HG03460 (cell line): ENCODE data around the gene TBX4.

Source experiments
- ATAC-seq: cut with Tn5 transposase; IDR thresholded peaks from one replicate; pipeline ENCODE4 v1.9.1; 2021; ENCODE audit not compliant: unreplicated experiment

TBX4 gene

DNA sequence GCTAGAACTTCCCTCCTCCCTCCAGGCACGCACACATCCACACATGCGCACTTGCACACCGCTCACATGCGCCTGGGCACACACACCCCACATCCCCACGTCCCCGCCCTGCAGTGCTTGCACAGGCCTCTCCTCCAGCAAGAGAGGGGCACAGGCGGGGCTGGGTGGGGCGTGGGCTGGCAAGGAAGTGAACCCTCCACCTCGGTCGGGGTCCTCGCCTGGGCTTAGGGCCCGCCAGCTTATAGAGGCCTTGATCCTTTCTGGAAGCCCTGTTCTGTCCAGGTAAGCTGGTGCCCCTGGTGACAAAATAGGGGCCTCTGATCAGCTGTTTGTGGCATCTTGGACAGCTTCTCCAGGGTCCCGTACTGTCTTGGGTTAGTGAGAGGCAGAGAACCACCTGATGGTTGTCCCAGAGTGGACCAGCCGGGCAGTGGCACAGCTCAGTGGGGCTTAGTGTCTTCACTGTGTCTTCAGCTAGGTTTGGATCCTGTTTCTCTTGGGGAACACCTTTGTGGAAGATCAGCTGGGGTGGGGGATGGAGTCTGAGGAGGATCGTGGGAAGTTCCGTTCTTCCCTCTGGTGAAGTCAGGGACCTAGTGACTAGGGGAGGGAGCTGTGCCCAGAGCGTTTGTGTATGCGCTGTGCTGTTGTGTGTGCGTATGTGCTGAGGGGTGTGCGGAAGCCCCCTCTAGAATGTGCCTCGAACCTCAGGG is 12.1 kb downstream of the TBX4 start:
- no peak for ATAC-seq

DNA sequence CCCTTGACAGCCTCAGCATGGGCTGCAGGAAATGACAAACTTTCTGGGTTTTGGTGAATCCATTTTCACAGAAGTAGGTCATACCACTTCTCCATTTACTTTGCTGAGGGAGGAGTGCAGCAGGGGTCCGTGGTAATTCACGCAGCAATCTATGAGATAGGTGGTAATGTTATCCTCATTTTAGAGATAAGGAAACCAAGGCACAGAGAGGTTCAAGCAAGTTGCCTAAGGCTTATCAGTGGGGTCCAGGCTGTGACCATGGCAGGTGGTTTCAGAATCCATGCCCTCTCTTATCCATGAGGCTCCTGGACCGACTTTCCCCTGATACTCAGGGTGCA is 12.6 kb downstream of the TBX4 start:
- ATAC-seq: no peak

DNA sequence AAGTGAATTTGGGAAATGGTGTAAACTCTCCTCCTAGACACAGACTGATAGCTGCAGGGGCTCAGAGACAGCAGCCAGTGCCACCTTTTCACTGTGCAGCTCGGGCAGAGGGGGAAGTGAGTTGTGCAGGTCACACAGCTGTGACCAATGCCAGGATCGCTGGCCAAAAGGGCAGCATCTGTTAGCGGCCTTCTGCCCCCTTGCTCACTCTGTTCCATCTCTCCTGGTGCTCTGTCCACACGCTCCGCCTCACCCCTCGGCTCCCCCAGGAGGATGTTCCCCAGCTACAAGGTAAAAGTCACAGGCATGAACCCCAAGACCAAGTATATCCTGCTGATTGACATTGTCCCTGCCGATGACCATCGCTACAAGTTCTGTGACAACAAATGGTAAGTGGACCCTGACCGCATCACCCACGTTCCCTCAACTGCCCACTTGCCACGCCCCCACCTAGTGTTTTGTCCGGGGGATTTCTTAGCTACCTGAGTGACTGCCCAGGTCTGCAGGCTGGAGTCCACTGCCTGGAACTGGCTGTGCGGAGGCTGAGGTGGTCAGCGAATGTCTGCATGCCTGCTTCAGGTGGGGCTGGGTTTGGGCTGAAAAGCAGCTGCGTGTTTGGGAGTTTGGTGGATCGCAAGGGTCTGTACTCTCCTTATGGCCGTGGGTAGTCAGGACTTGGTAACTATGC is 13.5 kb downstream of the TBX4 start:
- no peak for ATAC-seq

DNA sequence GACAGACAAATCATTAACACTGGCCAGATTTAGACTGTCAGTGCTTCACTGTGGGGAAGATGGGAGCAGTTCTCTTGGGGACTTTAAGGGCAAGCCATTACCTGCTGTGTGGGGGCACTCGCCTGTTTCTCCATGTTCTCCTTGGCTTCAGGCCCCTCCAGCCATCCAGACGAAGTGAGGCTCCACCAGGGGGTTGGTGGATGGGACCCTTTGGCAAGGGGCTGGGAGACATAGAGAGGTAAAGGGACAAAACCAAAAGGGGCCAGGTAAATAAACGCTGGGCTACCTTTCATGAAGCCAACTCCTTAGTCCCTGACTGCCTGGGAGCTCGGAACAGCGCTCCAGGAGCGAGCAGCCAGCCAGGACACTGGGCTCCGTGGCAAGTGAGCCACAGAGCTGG is 14.0 kb downstream of the TBX4 start:
- ATAC-seq: no peak

DNA sequence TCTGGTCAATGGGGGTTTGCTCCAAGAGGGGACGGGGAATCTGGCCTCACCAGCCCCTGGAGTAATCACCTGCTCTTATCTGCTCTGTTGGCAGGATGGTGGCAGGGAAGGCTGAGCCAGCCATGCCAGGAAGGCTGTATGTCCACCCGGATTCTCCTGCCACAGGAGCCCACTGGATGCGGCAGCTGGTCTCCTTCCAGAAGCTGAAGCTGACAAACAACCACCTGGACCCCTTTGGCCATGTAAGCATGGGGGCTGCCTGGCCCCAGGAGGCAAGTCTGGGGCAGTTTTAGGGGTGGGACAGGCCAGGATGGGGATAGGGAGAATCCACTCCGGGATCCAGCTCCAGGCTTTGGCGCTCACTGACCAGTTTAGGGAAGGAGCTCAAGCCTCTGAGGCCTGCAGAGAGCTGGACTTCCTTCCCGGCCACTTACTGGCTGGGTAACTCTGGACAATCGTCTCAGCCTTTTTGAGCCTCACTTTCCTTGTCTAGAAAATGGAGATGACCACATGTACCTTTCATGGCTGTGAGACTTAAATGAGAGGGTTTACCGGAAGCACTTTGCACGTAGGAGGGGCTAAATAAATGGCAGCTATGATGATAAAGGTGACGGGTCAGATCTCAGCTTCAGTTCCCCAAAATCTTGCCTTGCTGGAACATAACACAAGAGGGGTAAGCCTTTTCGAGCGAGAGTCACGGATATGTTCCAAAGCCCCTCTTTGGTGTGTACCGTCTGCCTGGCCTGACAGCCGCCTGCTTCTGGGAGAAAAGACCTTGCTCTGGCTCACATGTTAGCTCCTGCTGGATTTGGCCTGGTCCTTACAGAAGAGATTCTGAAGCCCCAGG is 15.4 kb downstream of the TBX4 start:
- no peak for ATAC-seq

DNA sequence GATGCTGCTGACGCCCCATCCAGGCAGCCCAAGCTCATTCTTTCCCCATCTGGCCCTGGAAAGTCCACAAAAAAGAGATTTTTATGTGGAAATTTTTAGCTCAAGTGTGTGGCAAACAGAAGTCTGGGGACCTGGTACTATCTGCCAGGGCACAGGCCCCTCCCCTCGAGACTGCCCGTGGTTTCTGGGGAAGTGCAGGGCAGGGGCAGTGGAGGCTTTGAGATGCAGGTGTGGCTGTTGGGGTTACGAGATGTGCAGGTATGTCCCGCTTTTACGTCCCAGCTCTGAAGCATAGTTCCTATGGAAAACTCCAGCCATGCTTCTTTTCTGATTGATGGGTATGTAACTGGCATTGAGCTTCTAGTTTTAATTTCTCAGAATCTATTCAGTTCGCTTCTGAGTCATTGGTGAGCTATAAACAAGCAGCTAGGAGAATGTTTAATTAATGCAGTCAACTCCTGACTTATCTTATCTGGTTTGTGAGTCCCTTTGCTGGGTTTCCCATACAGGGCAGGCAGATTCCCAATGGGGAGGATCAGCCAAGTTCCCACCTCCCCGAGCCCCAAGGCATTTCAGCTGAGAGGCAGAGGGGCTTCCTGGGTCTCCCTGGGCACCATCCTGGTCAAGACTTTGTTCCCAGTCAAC is 16.2 kb downstream of the TBX4 start:
- no peak for ATAC-seq

DNA sequence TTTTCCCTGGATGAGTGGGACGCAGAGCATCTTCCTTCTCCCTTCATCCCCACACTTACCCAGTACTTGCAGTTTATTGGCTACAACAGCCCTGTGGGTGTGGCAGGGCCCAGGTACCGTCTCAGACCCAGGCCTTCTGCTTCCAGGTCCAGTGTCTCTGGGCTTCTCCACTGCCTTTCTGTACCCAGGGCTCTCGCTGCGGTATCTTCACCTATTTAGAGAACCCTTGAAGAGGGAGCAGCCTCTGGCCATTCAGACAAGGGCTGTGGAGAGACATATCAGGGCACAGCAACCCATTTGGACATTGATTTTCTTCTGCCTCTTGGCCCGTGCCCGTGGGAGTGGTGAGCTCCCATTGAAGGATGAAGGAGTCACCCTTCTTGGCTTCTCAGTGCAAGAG is 17.3 kb downstream of the TBX4 start:
- ATAC-seq: no peak

DNA sequence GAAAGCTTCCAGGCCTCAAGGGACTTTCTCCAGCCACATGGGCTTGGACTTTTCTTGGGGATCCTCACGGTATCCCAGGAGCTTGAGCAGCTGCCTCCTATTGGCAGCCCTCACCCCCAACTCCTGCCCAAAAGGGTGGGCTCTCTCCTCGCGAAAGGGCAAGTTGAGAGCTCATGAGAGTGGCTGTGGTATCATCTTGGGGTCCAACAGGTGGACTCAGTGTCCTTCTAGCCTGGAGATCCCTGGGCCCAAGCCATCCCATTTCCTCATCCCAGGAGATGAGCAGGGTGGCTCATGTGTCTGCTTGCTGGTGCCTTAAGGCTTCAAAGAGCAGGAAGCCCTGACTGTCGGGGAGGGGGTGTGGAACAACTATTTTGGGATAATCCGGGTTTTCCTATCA is 17.7 kb downstream of the TBX4 start:
- ATAC-seq: no peak

DNA sequence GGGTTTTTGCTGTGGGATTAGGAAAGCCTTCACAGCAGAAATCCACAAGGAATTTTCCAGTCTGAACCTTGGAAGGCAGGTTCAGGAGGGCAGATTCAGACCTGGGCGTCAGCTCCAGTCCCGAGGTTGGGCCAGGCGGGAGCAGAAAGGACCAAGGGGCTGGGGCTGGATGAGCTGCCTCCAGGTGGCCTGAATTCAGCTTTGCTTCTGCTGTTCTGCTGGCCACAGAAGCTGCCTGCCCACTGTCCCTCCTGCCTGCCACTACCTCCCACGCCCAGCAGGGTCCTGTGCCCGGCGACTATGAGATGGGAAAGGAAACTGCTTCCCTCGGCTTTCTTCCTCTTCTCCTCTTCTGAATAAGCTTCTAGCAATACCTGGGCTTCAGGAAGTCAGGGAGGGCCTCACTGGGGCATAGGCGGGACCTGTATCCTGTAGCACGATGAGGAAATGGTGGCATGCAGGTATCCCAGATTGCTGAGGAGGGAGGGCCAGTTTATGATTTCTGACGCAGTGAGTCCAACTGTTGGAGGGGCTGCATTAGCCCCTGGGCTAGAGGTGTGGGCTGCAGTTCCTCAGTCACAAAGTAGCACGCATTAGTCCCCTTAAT is 18.4 kb downstream of the TBX4 start:
- ATAC-seq: no peak

DNA sequence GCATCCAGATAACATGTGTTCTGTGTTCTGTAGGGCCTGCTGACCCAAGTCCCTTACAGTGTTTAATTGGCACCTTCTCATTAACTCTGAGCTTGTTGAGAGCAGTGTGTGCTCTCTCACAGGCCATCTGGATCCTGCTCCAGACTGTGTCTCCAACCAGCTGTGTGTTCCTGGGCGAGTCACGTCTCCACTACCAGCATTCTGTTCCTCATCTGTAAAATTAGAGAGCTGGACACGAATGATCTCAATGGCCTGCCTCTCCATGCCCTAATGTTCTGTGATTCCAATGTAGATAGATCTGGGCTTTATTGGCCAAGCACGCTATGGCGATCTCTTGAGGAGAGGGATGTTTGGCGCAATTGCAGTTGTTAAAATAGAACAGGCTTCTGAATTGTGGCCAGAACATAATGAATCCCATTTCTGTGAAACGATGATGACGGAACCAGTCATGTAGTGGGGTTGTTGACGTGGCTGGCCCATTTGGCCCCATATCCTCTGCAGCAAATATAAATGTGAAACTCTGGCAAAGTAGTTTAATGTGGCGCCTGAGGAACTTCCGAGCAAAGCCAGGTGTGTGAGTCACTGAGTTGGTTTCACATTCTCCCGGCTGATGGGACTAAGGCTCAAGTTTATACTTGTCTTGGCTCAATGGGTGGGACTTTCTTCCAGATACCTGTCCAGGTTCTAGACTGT is 22.2 kb downstream of the TBX4 start:
- ATAC-seq: no peak

DNA sequence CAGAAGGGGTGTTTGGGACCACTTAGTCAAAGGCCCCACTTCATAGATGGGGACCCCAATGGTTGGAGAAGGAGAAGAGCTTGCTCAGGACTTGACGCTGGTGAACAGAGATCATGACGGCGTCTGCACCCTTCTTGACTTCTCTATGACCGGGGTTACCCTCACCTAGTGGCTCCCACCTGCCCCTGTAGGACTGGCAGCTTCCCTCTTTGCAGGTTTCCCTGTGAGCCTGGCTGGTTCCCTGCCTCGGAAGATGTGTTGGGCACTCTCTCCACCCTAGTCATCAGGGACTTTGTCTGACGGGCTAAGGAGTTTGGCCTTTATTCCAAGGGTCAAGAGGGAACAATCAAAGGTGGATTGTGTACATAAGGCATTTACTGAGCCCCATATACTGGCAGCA is 22.7 kb downstream of the TBX4 start:
- ATAC-seq: no peak

DNA sequence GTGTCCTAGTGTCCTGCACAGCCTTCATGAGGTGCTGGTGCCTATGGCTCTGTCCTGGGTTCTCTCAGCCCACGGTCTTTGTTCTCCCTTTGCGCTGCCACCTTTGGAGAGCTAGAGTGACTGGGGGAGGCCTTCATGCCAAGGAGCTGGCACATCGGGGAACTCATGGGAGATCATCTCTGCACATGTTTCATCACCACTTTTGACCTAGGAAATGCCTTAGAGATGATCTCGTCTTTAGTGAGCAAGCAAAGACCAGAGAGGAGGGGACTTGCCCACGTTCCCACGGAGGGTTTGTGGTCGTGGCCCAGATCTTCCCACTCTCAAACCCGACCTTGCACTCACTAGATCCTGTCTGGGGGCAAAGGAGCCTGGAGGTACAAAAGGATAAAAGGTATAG is 23.5 kb downstream of the TBX4 start:
- no peak for ATAC-seq

DNA sequence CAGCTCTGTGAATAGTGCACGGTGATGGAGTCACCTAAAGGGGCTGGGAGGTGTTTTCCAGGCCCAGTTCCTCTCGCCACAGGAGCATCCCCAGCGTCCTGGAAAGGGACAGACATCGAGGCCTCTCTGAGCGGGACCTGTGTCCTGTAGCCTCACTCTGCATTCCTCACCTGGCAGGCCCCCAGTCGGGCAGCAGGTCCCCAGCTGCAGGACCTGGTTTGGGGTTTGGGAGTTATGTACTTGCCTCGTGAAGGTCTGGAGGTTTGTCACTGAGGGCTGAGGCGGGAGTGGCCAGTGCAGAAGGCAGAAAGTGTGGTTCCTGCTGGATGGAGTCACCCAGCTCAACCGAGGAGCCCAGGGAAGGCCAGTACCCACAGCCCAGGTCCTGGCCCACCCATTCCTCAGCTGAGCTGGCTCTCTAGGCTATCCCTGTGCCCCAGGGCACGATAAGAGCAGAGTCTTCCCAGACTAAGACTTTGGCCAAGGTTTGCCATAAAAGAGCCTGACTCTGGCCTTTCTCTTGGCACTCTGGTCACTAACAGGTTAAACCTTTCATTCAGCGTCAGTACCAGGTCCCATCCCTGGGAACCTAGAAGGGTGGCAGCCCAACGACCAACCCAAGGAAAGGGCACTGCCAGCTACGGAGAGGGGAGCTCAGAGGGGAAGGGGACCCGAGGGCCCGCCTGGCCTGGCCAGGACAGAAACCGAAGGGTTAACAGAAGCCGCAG is 24.4 kb downstream of the TBX4 start:
- no peak for ATAC-seq

DNA sequence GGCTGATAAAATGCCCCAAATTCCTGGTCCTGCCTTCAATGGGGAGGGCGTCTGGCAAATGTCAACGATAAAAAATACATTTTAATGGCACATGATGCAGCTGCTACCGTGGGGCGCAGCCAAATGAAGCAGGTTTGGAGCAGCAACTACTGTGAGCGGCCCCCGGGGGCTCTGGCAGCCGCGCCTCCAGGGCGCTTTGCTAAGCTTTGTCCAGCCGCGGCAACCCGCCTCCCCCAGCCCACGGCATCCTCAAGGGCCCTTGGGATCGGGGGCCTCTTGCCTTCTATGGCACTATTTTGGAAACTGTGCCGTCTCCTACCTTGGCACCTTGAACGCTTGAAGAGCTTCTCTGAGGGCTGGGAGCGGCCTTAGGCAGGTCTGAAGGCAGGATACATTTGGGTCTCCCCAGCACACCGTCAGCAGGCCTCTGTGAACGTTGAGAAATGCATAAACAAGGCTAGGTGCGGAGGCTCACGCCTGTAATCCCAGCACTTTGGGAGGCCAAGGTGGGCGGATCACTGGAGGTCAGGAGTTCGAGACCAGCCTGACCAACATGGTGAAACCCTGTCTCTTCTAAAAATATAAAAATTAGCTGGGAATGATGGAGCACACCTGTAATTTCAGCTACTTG is 25.1 kb downstream of the TBX4 start:
- no peak for ATAC-seq

DNA sequence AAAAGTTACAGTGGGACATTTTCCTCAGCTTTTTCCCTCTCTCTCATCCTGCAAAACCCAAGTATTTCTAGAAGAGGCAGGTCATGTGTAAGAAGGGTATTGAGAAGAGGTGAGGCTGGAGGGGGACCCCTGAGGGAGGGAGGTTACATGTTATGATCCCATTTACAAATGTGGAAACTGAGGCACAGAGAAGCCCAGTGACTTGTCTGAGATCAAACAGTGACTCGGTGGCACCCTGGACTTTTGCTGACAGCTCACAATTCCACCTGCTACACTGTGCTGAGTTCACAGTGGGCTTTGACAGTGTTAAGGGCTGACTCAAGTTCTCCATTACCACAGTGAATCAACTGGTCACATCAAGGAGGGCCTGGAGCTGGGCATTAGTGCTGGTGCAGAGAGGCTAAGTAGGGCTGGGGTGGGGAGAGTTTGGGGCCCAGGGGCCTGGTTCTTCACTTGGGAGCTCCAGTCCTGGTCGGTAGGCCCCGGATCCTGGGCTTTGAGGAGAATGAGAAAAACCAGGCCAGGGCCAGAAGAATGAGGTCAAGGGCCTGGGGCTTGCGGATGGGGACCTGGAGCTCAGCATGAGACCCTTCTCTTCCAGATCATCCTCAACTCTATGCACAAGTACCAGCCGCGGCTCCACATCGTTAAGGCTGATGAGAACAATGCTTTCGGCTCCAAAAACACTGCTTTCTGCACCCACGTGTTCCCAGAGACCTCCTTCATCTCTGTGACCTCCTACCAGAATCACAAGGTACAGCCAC is 26.0 kb downstream of the TBX4 start:
- ATAC-seq: no peak

DNA sequence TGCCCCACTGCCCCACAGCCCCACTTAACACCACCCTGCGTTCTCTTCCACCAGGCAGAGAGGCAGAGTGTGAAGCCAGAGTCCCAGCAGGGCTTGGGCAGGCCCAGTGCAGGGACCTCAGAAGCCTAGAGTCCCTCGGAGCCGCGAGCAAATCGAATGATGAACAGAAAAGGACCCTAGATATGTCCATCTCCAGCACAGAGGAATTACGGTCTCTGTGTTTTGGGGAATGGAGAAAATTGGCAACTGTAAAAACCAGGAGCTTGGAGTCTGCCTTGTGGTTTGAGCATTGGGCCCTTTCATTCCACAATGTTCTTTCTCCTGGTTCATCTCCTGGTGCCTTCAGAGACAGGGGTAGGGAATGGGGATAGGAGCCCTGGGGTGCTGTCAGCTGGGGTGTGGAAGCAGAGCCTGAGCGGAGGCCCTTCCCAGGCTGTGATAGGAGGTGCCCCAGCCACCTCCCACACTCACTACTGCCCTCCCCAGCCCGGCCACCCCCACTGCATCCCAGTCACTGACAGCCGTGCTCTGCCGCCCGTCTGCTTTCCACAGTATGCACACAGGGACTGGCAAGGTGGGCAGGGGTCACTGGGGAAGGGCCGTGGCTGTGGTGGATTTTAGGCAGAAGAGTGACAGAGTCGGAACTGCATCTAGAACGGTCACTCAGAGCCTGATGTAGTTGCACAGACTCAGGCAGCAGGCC is 26.7 kb downstream of the TBX4 start:
- no peak for ATAC-seq

DNA sequence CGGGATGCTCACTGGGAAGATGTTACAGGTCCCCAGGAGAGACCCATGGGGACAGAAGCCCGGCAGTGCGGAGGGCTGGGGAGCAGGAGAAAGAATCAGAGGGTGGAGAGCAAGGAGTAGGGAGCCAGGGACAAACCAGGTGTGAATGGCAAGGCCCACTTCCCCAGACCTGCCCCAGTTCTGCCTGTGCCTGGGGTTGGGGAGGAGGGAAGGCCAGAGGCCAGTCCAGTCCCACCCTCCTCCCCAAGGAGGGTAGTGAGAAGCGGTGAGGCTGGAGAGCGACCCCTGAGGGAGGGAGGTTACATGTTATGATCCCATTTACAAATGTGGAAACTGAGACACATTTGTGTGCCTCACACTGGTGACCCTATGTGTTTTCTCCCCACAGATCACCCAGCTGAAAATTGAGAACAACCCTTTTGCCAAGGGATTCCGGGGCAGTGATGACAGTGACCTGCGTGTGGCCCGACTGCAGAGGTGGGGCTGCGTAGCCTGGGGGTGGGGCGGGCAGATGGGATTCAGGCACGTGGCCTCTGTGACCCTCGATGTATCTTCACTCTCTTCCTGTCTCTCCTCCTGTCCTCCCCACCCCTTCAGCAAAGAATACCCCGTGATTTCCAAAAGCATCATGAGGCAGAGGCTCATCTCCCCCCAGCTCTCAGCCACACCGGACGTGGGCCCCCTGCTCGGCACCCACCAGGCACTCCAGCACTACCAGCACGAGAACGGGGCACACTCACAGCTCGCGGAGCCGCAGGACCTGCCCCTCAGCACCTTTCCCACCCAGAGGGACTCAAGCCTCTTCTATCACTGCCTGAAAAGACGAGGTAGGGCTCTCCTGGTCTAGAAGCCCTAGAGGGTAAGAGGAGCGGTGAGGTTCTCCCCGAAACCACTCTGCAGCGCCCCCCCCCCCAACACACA is 27.5 kb downstream of the TBX4 start:
- no peak for ATAC-seq
